Measurements from ENCODE around the gene HEPH. TPM values are rescaled to one million over a fixed set of nuclear protein-coding genes. Genes with fewer than 3 reads are reported as not detected.

Gene HEPH
- total and polyA plus RNA-seq, 2 experiments from 2014 or later = 10.1 to 64.7 TPM

DNA sequence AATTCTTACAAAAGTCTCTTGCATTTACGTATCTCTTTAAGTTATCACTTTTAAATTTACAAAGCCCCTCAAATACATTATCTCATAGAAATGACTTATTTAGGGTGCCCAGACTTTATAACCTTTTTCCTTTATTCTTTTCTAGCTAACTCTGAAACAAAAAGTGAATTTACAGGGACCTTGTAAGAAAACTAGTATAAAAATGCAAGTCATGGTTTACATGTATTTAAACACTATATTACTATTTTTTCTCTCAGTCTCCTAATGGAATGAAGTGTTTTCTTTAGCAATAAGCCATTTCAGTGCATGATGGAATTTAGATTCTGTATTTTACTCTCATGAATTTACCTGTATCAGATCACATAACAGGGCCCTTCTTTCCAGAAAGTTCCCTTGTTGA lies 14.5 kb upstream of the HEPH start:
- Histone ChIP-seq H3F3A (replicated peaks; ENCODE audit: low read depth) (no peaks in the 10 kb centered on the region), H3K4me1 (ENCODE audit: insufficient read depth) (no peaks in the 10 kb centered on the region), H2AFZ (no peak overlapping the region), H3K4me3 (no peak overlapping the region), H3K4me2 (no peak overlapping the region), H4K20me1 (replicated peaks; ENCODE audit: insufficient read depth) (no peaks in the 10 kb centered on the region), H3K79me2 (replicated peaks; ENCODE audit: insufficient read depth) (no peaks in the 10 kb centered on the region), H3K36me3 (ENCODE audit: insufficient read depth) (no peaks in the 10 kb centered on the region), H3K27me3 (ENCODE audit: insufficient read depth) (no peaks in the 10 kb centered on the region), H3K27ac (ENCODE audit: low read depth) (no peak overlapping the region), H3K9me2 (ENCODE audit: insufficient read depth) (no peaks in the 10 kb centered on the region)
- Mint-ChIP-seq H3K9me3 (no peaks in the 10 kb centered on the region), H3K27me3 (ENCODE audit: insufficient read depth, low read depth, poor library complexity) (no peaks in the 10 kb centered on the region), H3K4me3 (no peak overlapping the region), H3K4me1 (no peaks in the 10 kb centered on the region), H3K27ac (no peak overlapping the region), H3K36me3 (ENCODE audit: low read depth) (no peaks in the 10 kb centered on the region)
- no peak for ATAC-seq
- no peak for TF ChIP-seq ZNF114 (CRISPR knock-in tag; IDR thresholded peaks at IDR 0.05)
- TF ChIP-seq, protein P1, sequence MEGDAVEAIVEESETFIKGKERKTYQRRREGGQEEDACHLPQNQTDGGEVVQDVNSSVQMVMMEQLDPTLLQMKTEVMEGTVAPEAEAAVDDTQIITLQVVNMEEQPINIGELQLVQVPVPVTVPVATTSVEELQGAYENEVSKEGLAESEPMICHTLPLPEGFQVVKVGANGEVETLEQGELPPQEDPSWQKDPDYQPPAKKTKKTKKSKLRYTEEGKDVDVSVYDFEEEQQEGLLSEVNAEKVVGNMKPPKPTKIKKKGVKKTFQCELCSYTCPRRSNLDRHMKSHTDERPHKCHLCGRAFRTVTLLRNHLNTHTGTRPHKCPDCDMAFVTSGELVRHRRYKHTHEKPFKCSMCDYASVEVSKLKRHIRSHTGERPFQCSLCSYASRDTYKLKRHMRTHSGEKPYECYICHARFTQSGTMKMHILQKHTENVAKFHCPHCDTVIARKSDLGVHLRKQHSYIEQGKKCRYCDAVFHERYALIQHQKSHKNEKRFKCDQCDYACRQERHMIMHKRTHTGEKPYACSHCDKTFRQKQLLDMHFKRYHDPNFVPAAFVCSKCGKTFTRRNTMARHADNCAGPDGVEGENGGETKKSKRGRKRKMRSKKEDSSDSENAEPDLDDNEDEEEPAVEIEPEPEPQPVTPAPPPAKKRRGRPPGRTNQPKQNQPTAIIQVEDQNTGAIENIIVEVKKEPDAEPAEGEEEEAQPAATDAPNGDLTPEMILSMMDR (conservative IDR thresholded peaks at IDR 0.05; ENCODE audit: low read depth in 2 of 2) = no peak
- no peak for TF ChIP-seq CREB1 (CRISPR knock-in tag; IDR thresholded peaks at IDR 0.05; ENCODE audit: low read depth)
- no peak for TF ChIP-seq NANOG (IDR thresholded peaks at IDR 0.05; ENCODE audit: borderline replicate concordance)
- no peak for TF ChIP-seq JUNB (IDR thresholded peaks at IDR 0.05; ENCODE audit: unreplicated experiment)
- no peak for TF ChIP-seq POLR2AphosphoS5 (IDR thresholded peaks at IDR 0.05; ENCODE audit: low read depth)
- TF ChIP-seq, protein P2, sequence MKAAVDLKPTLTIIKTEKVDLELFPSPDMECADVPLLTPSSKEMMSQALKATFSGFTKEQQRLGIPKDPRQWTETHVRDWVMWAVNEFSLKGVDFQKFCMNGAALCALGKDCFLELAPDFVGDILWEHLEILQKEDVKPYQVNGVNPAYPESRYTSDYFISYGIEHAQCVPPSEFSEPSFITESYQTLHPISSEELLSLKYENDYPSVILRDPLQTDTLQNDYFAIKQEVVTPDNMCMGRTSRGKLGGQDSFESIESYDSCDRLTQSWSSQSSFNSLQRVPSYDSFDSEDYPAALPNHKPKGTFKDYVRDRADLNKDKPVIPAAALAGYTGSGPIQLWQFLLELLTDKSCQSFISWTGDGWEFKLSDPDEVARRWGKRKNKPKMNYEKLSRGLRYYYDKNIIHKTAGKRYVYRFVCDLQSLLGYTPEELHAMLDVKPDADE (IDR thresholded peaks at IDR 0.05) = no peak
- TF ChIP-seq, protein P3, sequence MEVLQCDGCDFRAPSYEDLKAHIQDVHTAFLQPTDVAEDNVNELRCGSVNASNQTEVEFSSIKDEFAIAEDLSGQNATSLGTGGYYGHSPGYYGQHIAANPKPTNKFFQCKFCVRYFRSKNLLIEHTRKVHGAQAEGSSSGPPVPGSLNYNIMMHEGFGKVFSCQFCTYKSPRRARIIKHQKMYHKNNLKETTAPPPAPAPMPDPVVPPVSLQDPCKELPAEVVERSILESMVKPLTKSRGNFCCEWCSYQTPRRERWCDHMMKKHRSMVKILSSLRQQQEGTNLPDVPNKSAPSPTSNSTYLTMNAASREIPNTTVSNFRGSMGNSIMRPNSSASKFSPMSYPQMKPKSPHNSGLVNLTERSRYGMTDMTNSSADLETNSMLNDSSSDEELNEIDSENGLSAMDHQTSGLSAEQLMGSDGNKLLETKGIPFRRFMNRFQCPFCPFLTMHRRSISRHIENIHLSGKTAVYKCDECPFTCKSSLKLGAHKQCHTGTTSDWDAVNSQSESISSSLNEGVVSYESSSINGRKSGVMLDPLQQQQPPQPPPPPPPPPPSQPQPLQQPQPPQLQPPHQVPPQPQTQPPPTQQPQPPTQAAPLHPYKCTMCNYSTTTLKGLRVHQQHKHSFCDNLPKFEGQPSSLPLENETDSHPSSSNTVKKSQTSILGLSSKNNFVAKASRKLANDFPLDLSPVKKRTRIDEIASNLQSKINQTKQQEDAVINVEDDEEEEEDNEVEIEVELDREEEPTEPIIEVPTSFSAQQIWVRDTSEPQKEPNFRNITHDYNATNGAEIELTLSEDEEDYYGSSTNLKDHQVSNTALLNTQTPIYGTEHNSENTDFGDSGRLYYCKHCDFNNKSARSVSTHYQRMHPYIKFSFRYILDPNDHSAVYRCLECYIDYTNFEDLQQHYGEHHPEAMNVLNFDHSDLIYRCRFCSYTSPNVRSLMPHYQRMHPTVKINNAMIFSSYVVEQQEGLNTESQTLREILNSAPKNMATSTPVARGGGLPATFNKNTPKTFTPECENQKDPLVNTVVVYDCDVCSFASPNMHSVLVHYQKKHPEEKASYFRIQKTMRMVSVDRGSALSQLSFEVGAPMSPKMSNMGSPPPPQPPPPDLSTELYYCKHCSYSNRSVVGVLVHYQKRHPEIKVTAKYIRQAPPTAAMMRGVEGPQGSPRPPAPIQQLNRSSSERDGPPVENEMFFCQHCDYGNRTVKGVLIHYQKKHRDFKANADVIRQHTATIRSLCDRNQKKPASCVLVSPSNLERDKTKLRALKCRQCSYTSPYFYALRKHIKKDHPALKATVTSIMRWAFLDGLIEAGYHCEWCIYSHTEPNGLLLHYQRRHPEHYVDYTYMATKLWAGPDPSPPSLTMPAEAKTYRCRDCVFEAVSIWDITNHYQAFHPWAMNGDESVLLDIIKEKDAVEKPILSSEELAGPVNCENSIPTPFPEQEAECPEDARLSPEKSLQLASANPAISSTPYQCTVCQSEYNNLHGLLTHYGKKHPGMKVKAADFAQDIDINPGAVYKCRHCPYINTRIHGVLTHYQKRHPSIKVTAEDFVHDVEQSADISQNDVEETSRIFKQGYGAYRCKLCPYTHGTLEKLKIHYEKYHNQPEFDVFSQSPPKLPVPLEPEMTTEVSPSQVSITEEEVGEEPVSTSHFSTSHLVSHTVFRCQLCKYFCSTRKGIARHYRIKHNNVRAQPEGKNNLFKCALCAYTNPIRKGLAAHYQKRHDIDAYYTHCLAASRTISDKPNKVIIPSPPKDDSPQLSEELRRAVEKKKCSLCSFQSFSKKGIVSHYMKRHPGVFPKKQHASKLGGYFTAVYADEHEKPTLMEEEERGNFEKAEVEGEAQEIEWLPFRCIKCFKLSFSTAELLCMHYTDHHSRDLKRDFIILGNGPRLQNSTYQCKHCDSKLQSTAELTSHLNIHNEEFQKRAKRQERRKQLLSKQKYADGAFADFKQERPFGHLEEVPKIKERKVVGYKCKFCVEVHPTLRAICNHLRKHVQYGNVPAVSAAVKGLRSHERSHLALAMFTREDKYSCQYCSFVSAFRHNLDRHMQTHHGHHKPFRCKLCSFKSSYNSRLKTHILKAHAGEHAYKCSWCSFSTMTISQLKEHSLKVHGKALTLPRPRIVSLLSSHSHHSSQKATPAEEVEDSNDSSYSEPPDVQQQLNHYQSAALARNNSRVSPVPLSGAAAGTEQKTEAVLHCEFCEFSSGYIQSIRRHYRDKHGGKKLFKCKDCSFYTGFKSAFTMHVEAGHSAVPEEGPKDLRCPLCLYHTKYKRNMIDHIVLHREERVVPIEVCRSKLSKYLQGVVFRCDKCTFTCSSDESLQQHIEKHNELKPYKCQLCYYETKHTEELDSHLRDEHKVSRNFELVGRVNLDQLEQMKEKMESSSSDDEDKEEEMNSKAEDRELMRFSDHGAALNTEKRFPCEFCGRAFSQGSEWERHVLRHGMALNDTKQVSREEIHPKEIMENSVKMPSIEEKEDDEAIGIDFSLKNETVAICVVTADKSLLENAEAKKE (CRISPR knock-in tag; IDR thresholded peaks at IDR 0.05) = no peak
- no peak for TF ChIP-seq STAT1 (IDR thresholded peaks at IDR 0.05; ENCODE audit: unreplicated experiment)
- no peak for TF ChIP-seq EZH2phosphoT487 (IDR thresholded peaks at IDR 0.05; ENCODE audit: unreplicated experiment)
- no peak for TF ChIP-seq EZH2 (IDR thresholded peaks at IDR 0.05; ENCODE audit: low read depth, unreplicated experiment)
- no peak for TF ChIP-seq ZNF331 (CRISPR knock-in tag; IDR thresholded peaks at IDR 0.05; ENCODE audit: low read depth)
- TF ChIP-seq, protein P4, sequence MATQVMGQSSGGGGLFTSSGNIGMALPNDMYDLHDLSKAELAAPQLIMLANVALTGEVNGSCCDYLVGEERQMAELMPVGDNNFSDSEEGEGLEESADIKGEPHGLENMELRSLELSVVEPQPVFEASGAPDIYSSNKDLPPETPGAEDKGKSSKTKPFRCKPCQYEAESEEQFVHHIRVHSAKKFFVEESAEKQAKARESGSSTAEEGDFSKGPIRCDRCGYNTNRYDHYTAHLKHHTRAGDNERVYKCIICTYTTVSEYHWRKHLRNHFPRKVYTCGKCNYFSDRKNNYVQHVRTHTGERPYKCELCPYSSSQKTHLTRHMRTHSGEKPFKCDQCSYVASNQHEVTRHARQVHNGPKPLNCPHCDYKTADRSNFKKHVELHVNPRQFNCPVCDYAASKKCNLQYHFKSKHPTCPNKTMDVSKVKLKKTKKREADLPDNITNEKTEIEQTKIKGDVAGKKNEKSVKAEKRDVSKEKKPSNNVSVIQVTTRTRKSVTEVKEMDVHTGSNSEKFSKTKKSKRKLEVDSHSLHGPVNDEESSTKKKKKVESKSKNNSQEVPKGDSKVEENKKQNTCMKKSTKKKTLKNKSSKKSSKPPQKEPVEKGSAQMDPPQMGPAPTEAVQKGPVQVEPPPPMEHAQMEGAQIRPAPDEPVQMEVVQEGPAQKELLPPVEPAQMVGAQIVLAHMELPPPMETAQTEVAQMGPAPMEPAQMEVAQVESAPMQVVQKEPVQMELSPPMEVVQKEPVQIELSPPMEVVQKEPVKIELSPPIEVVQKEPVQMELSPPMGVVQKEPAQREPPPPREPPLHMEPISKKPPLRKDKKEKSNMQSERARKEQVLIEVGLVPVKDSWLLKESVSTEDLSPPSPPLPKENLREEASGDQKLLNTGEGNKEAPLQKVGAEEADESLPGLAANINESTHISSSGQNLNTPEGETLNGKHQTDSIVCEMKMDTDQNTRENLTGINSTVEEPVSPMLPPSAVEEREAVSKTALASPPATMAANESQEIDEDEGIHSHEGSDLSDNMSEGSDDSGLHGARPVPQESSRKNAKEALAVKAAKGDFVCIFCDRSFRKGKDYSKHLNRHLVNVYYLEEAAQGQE (IDR thresholded peaks at IDR 0.05; ENCODE audit: unreplicated experiment) = no peak
- no peak for DNase-seq (ENCODE audit: low spot score)
